ENCODE results near the gene PTPRO.

The PTPRO gene

DNA sequence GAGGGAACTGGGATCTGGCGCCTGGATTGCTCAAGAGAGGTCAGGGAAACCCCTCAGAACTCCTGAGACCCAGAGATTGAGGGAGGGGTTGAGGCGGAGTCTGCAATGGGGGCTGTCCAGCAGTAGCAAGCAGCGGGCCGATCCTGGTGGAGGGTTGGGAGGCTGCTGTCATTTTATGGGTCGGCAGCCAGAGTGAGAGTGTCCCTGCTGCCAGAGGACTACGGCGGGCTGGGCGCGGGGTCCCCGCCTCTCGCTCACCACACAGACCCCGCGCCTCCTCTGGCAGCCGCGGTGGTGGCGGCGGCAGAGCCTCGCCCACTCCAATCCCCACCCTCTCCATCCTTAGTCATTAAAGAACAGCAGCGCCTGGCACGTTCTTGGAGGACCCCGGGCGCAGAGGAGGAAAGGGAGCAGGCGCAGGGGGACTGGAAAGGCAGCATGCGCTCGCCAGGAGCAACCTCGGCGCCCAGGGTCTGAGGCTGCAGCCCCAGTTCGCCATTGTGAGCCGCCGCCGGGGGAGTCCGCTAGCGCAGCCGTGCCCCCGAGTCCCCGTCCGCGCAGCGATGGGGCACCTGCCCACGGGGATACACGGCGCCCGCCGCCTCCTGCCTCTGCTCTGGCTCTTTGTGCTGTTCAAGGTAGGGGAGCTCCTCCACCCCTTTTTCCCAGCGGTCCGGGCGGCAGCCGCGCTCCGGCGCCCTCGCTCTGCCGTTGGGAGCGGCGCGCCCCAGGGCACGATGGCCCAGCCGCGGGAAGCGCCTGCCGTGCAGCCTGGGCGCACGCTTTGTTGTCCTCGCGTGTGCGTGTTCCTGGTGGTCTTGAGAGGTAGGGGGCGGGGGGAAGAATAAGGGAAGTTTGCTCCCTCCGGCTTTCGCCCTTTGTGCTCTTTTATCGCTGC lies at the start of gene PTPRO:
Gene PTPRO (plus strand): TSS at position 345 of the 898 bp plus-strand sequence.
- DNase-seq: peak; percentile 1

DNA sequence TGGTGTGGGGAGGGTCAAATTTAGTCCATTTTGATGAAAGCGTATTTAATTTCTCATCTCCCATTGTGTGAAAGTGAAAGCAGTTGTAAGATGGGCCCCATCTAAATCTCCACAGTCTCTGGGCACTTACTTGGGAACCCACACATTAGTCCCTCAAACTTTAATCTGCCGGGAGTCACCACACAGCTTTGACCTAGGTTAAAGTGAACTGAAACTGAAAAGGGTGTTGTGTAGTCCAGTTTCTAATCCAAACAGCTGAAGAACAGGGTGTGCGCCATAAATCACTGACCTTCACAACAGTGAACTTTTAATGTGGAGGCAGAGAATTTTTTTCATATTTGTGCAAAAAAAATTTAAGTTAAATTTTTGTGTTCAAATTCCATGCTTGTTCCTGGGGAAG lies 48.4 kb upstream of the PTPRO start:
- DNase-seq: no peak

DNA sequence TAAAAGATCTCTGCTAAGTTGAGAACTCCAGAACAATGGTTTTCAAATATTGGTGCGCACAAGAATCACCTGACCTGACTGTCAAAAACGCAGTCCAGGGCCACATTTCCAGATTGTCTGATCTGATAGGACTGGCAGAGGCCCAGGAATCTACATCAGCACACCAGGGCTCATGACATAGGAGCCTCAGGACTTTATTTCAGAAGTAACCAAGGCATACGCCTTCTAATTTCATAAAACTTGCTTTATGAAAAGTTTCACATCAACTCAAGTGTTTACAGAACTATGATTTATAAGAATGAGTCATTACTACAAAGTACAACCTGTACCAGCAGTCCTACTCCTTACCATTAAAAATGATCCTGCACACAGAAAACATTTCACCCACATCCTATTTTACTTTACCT lies 47.7 kb upstream of the PTPRO start:
- no peak for DNase-seq

DNA sequence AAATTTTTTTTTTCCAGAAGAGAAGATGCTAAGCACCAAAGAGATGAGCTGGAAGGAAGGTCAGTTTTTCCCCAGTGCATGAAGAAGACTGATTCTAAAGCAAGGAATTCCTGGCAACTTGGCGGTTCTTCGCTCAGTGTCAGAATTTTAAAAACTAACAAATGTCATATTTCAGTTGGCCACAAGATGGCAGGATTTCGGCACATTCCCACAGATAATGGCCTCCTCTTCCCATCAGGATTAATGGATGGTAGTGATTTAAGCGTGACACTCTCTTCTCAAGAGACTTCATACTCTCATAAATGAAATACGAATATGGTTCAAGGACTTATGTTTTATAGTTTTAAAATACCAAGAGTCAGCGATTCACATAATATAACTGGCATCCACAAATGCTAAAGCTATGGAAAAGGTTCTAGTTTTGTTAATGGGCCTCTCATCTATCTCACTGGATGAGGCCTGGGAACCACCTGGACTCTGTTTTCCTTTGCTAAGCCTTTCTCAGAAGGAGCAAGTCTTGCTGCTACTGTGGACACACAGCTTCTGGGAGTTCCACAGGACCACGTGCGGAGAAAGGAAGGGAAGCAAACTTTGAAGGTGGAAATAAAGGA lies 46.1 kb upstream of the PTPRO start:
- DNase-seq: no peak

DNA sequence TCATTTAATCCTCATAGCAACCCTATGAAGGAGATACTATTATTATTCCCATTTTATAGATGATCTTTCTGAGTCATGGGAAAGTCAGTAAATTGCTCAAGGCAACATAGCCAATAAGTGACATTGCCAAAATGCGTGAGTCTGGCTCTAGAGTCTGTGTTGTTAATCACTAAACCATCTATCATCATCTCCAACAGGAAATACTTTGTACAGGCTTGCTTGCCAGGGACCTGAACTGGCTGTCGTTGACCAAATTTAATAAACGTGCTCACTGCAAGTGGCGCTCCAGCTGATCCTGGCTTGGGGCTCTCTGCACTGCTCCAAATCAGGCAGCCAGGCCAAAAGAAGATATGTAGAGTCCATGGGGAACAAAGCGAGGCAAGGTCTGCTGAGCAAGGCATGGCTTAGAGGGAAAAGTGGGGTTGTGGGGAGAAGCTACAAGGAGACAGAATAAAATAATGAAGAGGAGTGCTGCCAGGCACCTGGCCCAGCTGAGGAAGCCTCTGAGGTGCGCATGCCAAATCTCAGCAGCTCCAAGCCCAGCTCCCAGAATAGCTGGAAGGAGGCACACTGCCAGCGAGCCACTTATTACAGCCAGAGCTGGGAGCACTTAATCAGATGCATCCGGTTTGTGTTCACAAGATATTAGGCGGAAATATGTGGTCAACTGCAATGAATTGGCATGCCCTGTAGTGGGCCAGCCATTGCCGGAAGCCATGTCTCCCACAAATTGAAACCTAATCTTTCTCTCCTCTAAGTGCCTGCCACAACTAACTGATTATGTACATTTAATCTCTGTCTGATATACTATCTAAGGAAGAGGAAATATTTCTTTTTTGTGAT lies 43.3 kb upstream of the PTPRO start:
- no peak for DNase-seq

DNA sequence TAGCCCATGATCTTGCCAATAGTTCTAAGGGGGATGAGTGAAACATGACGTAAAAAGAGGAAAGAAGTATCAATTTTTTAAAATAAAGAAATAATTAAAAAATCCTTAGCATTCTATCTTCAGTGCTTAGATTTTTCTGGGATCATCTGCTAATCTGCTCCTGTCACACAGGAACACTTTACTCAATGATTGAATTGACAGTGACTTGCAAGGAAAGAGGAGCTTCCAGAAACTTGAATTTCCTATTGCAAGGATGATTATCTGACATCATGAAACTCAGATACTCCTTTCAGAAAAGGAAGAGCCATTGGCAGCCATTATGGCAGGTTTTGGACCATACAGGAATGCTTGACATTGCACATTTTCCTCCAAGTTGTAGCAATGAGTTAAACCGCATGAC lies 41.4 kb upstream of the PTPRO start:
- DNase-seq: no peak

DNA sequence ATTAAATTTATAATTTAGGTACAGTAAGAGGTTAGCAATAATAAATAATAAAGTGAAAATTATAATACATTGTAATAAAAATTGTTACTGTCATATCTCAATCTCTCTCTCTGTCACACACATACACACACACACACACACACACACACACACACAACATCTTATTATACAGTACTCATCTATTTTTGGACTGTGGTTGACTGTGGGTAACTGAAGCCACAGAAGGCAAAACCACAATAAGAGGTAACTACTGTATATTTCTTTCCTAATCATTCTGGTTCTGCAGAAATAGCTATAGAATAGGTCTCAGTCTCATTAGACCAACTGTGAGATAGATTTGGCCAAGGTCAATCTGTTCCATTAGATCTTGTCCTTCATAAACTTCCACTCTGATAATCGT lies 33.1 kb upstream of the PTPRO start:
- no peak for DNase-seq

DNA sequence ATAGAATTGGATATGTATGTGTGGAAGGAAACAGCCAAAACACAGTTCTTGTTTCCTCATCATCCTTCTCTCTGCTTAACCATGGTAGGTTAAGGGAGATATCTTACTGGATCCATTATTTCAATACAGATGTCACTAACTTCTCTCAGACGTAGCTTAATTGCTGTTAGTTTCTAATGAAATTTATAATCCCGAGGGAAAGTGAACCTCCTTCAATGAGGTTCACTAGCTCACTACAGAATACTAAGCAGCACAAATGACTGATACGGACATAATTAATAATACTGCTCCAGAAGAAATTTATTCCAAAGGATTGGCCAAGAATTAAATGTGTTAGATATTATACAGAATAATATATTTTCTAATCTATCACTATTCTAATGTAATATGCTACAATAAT lies 28.6 kb upstream of the PTPRO start:
- no peak for DNase-seq

DNA sequence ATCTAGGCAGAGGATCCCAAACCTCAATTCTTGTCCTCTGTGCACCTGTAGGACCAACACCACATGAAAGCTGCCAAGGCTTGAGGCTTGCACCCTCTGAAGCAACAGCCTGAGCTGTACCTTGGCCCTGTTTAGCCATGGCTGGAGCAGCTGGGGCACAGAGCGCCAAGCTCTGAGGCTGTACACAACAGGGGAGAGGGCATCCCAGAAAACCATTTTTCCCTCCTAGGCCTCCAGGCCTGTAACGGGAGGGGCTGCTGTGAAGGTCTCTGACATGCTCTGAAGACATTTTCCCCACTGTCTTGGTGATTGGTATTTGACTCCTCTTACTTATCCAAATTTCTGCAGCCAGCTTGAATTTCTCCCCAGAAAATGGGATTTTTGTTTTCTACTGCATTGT lies 22.4 kb upstream of the PTPRO start:
- DNase-seq: no peak

DNA sequence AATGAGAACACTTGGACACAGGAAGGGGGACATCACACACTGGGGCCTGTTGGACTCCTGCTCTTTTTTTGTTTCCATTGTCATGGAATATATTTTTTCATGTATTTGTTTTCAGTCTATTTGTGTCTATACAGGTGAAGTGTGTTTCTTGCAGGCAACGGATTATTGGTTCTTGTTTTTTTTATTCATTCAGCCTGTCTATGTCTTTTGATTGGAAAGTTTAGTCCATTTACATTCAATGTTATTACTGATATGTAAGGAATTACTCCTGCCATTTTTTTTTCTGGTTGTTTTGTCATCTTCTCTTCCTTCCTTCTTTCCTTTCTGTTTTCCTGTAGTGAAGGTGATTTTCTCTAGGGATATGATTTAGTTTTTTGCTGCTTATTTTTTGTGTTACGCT lies 18.0 kb upstream of the PTPRO start:
- no peak for DNase-seq

DNA sequence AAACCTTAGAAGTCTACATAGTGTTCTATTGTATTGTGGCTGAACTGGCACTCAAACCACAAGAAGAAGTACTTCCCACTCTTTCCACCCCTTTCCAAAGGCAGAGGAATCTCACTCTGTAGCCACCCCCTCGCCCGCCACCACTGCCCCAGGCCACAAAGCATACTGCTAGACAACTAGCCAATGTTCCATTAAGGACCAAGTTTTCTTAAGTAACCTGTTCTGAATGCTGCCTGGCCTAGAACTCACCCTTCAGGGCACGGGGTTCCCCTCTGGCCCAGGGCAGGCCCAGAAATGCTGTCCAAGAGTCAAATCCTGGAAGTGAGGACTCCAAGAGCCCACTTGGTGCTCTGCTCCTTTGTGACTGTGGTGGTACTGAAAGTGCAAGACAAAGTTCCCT lies 15.7 kb upstream of the PTPRO start:
- DNase-seq: no peak

DNA sequence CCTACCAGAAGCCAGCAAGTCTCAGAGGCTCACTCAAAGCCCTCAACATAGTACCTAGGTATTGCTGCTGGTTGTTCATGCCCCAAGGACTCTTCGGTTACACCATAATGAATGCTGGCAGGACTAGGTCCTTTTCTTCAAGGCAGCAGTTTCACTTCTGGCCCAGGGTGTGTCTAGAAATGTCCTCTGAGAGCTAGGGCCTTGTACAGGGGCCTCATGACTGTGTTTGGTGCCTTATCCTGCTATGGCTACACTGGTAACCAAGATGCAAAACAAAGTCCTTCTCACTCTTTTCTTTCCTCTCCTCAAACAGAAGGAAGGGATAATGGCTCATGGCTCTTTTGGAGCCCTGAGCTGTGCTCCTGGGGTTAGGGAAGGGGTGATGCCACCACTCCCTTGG lies 15.2 kb upstream of the PTPRO start:
- no peak for DNase-seq

DNA sequence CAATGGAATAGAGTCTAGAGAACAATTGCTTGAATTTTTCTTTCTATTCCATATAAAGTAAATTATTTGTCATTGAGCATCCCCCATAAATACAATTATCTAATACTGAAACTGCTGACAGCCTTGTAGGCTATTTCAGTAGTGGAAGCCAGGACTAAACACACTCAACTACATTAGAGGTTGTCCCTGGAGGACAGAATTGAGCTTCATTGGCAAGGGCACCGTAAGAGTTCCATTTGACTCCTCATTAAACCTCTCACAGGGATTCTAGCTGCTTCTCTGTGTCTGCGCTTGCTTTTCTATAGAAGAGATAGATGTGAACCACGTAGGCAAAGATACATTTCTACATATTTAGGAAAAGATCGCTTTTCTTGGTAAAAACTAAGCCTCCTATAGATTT lies 3.5 kb upstream of the PTPRO start:
- no peak for DNase-seq

DNA sequence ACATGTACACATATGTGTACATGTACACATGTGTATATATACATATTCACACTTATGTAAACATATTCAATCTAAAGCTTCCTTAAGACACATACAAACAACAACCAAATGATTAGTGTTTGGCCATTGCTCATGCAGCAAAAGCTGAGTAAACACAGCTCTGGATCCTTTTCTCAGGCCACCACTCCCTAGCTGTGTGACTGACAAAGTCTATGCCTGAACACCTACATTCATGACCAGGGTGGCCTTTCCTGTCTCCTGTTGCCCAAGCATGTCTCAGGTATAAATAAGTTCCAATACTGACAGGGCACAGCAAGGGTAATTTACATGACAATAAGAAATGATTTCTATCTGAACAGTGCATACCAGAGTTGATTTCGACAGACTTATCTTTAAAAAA lies 1.4 kb upstream of the PTPRO start:
- DNase-seq: no peak

DNA sequence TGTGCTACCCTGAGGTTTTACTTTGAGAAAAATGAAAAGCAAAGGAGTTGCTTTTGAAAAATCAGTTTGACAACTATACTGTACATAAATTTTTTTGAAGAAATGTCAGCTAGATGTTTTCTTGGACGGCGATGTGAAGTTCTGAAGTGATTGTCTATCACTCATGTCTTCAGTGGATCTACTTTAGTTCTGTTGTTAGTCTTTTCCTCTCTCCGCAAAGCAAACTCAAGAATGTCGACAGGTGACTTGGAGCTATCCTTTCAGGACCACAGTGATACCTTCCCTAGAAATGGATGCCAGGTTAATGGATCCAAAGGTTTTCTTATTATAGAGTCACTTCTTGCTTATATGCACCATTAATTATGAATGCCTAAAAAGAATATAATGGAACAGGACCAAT lies 1.2 kb downstream of the PTPRO start:
- DNase-seq: no peak

DNA sequence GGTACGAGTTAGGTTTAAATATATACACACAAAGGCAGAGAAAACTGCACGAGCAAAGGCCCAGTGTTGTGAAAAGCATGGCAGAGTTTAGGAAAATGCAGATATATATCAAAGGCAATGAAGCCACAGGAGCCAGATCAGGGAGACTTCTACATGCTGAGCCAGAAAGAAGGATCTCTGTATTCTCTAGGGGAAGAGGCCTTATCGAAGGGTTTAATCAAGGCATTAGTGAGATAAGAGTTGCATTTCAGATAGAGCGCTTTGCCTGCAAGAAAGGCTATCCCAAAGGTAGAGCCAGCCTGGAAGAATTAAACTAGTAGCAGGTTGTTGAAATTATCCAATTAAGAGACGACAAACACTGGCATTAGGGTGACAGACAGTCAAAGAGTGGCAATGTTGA lies 7.6 kb downstream of the PTPRO start:
- no peak for DNase-seq

DNA sequence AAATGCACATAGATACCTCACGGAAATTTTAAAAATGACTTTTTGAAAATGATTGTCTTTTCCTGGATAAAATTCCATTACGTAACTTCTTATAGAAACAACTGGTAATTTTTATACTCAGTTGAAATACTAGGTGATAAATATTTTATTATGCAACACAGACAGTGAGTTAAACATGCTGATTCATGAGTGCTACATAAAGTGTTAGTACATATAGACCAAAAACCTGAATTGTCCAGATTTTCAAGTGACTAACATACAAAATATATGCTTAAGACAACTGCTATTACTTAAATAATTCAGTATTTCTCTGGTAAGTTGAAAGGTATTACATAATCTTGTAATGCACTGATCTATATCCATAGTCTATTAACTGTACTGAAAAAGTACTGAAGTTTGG lies 11.9 kb downstream of the PTPRO start:
- DNase-seq: no peak

DNA sequence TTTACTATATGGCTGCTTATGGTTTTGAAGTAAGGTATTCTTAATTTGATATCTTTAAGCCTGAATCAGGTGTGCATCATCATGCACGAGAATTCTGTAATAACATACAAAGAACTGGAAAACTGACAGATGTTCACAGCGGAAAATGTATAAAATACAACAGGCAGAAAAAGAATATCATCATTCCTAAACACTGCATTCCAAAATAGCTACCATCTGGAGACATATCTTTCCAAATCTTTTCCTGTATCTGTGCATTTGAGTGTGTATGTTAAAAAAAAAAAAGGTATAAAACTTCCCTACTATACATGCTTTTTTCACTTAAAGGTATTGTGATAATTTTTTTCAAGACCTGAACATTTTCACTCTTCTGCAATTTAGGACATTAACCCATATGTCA lies 13.7 kb downstream of the PTPRO start:
- DNase-seq: no peak

DNA sequence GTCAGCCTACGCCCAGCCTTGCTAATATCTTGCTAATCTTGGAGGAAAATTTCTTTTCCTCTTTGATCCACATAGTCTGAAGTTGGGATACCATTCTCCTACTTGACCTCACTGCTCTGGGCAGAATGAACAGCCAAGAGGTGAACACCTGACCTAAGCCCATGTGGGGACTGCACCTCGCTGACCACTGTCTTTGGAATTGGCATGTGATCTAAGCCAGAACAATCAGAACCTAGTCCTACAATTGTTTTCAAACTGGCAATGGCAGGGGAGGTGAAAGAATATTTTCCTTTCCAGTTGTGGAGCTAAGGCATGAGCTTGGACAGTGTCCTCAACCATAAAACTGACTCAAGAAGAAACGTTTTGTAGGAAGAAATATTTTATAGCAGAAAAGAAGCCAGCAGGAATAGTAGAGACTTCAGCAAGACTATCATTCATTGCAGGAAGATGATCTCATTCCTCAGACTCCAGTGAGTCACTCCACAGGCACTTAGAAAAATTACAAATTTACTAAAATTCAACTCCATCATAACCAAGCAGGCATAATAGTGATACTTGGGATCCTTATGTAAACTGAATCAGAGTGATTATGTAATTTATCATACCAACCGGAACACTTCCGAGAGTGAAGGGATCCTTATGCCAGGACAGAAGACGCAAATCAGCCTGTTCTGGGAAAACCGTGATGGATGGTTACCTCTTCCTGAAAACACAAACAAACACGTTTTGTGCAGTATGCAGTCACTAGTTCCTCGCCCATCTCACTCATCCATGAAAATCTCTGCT lies 14.7 kb downstream of the PTPRO start:
- no peak for DNase-seq

DNA sequence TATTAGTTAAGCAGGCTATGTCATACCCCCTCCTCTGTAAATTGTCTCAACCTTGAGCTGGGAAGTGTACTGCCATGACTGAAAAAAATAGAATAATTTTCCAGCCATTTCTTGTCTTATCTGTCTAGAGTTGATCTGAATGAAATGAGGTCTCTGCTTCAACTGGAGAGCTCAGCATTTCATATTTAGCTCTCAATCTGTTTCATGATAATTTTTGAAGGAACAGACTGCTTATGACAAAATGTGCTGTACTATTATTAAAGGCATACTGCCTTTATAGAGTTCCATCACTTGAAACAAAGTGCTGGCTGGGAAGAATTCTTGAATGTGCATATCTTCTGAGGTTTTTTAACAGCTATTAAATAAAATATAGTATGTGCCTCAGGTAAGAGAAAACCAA lies 19.1 kb downstream of the PTPRO start:
- no peak for DNase-seq

DNA sequence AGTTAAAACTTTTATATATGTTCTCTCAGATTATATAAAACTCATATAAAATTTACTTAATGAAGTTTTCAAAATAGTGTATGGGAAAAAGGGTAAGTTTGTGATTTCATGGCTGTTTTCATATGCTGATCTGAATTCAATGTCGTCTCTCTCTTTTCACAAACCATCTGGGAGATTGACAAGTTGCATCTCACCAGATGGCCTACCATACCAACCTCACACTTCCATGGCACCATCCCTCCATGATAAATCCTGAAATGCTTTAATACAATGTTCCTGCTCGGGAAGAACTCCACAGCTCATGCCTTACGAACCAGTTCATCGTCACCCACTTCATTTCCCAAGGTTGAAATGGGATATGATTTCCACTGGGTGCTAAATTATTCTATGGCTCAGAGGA lies 22.3 kb downstream of the PTPRO start:
- no peak for DNase-seq

DNA sequence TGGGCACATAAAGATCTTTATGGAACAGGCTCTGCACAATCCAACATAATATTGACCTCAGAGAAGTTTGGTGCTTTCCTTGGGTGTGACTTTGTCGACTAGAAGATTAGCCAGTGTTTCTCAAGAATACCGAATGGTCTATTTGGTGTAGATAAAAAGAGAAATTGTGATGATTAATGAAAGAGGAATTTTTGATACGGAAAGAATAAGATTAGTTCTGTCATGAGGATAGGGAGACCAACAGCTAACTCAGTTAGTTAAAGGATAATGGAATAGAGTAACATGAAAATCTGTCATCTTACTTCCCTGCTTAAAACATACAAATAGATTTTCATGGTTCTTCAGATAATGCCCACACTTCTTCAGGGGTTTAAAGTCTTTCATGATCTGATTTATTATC lies 24.2 kb downstream of the PTPRO start:
- no peak for DNase-seq

DNA sequence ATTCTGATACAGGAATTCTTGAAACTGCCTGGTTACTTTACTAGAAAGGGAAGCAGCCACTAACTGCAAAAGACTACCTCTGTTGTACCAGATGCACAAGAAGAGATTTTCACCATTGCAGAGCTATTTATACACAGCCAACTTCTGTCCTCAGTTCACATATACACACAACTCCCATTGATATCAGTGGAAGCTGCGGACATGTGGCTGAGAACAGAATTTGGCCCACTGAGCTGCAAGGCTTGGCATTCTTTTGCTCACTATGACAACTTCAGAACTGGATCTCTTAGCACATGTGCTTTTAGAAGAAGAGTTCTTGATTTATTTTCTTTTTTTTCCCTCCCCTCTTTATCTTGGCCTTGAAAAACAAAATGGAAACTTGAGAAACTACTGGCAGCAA lies 28.3 kb downstream of the PTPRO start:
- DNase-seq: no peak

Measured in NCI-H2171 (cell line).